NCI-H82 (cell line): ENCODE data around the gene CPNE2.
"Not testable (repeated sequence)": the region's sequence is repeated elsewhere in the genome, so short reads cannot be mapped to it uniquely, and the experiment has no call there.

Experiments
- DNase-seq: peaks from one replicate; lab custom pipeline; 2025; lab: John Stamatoyannopoulos, UW

Gene CPNE2

GRCh38 chr16:57098188-57098841, 5.9 kb downstream of the CPNE2 start:
- DNase-seq, result no peak

- DNase-seq, result not testable (repeated sequence)
These were observed 7.6 kb downstream of the CPNE2 start for GRCh38 chr16:57099965-57100364.

- DNase-seq, result no peak
These were observed 8.1 kb downstream of the CPNE2 start for GRCh38 chr16:57100445-57100844.

- no peak for DNase-seq
These were observed 10.8 kb downstream of the CPNE2 start for GRCh38 chr16:57102888-57103851.

- DNase-seq, result no peak
These were observed 12.3 kb downstream of the CPNE2 start for GRCh38 chr16:57104706-57105105.

GRCh38 chr16:57105184-57105583, 12.8 kb downstream of the CPNE2 start:
- no peak for DNase-seq

GRCh38 chr16:57106767-57107166, 14.4 kb downstream of the CPNE2 start:
- no peak for DNase-seq

- no peak for DNase-seq
These were observed 15.0 kb downstream of the CPNE2 start for GRCh38 chr16:57107321-57107922.

GRCh38 chr16:57108432-57108831, 16.0 kb downstream of the CPNE2 start:
- no peak for DNase-seq

GRCh38 chr16:57109259-57110105, 17.1 kb downstream of the CPNE2 start:
- DNase-seq, result not testable (repeated sequence)

GRCh38 chr16:57110937-57111336, 18.6 kb downstream of the CPNE2 start:
- DNase-seq, result no peak

- DNase-seq, result no peak
These were observed 19.0 kb downstream of the CPNE2 start for GRCh38 chr16:57111420-57111819.

GRCh38 chr16:57112403-57113041, 20.1 kb downstream of the CPNE2 start:
- no peak for DNase-seq

GRCh38 chr16:57113042-57113453, 20.7 kb downstream of the CPNE2 start:
- DNase-seq, result no peak

- no peak for DNase-seq
These were observed 21.3 kb downstream of the CPNE2 start for GRCh38 chr16:57113664-57114063.

- DNase-seq, result no peak
These were observed 22.8 kb downstream of the CPNE2 start for GRCh38 chr16:57115168-57115513.

GRCh38 chr16:57115514-57116182, 23.3 kb downstream of the CPNE2 start:
- no peak for DNase-seq

GRCh38 chr16:57118461-57119084, 26.2 kb downstream of the CPNE2 start:
- DNase-seq, result no peak

- DNase-seq, result no peak
These were observed 31.0 kb downstream of the CPNE2 start for GRCh38 chr16:57123216-57123973.
